ENCODE data around the gene PITPNC1. TPM values are rescaled to one million over a fixed set of nuclear protein-coding genes. Genes with fewer than 3 reads are reported as not detected.

The PITPNC1 gene
- polyA plus RNA-seq (15.3 and 18.8 TPM in 2 replicates), polyA minus RNA-seq (48.5 and 50.4 TPM in 2 replicates)

DNA sequence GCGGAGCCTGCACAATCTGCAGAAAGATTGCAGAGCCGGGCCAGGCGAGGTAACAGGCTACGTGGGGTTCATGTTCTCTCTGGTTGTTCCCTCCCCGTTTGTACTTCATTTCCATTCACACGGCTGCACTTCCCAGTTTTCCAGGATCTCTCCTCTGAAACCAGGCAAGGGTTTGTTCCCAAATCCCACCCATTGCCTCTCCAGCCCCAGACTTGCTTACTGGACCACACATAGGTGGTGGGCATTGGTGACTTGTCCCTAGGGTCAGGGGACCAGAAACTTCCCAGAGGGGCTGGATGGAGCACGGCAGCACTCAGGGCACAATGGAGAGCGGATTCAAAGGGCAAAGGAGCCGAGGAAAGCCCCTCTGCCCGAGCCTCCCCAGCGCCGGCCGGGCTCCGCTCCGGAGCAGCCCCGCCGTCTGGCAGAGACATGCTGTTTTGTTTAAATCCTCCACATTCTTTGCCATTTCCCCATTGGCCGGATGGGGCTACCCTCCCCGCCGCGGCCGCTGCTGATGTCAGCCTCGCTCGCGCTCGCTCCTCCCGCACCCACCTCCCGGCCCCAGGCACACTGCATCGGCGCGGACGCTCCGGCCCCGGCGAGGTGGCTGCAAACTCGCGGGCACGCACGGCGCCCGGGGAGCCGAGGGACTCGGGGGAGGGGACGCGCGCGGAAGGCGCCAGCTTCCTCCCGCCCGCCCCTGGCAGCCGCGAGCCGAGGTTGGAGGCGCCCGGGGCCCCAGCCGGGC lies at the start of gene PITPNC1:
Gene PITPNC1 (plus strand): TSS at position 545 of the 751 bp plus-strand sequence.
- H3K4me2 ChIP-seq (ENCODE audit: low read length) = peak within 1 kb of the TSS; percentile 87
- H3K79me2 ChIP-seq (replicated peaks; ENCODE audit: insufficient read depth, low read length) = peaks cover 14% of the 10 kb centered on the region
- H3K9ac ChIP-seq (ENCODE audit: low read length) = peak within 1 kb of the TSS; percentile 83
- peak within 1 kb of the TSS; percentile 46 for H2AFZ ChIP-seq (ENCODE audit: low read depth, low read length)
- H3K4me3 ChIP-seq (ENCODE audit: low read length) = peak within 1 kb of the TSS; percentile 81
- no peaks in the 10 kb centered on the region for H4K20me1 ChIP-seq (ENCODE audit: insufficient read depth)
- H3K36me3 ChIP-seq (ENCODE audit: insufficient read depth, low read length) = no peaks in the 10 kb centered on the region
- TF ChIP-seq MXI1 (conservative IDR thresholded peaks at IDR 0.05; ENCODE audit: poor library complexity, severe bottlenecking) (peak; percentile 90), EP300 (conservative IDR thresholded peaks at IDR 0.05; ENCODE audit: poor library complexity, severe bottlenecking) (peak; percentile 31), RAD21 (conservative IDR thresholded peaks at IDR 0.05) (peak; percentile 29), TAF1 (IDR thresholded peaks at IDR 0.05; ENCODE audit: low read depth) (no peak), CTCF (IDR thresholded peaks at IDR 0.05; ENCODE audit: poor library complexity, severe bottlenecking) (peak; percentile 29), EZH2 (IDR thresholded peaks at IDR 0.05; ENCODE audit: borderline replicate concordance, insufficient read depth, low read length, poor library complexity, severe bottlenecking) (no peak), POLR2AphosphoS5 (IDR thresholded peaks at IDR 0.05) (peak; percentile 81), SMC3 (conservative IDR thresholded peaks at IDR 0.05; ENCODE audit: poor library complexity) (no peak), REST (IDR thresholded peaks at IDR 0.05; ENCODE audit: borderline replicate concordance) (peak; percentile 9)
- H3K9me3 ChIP-seq (ENCODE audit: low read length) = no peaks in the 10 kb centered on the region
- H3K9me2 ChIP-seq (ENCODE audit: insufficient read depth, low read length) = no peaks in the 10 kb centered on the region
- no peaks in the 10 kb centered on the region for H3K27me3 ChIP-seq (ENCODE audit: insufficient read depth, low read depth, low read length)
- peak within 1 kb of the TSS; percentile 73 for H3K27ac ChIP-seq (ENCODE audit: low read length)
- H3F3A ChIP-seq (ENCODE audit: insufficient read depth, low read length, poor library complexity, severe bottlenecking) = no peaks in the 10 kb centered on the region

GRCh38 chr17:67328026-67328425 lies 49.1 kb upstream of the PITPNC1 start:
- Histone ChIP-seq H3F3A (ENCODE audit: insufficient read depth, low read length, poor library complexity, severe bottlenecking) (no peaks in the 10 kb centered on the region), H2AFZ (ENCODE audit: low read depth, low read length) (no peak overlapping the region), H3K9me3 (ENCODE audit: low read length) (no peaks in the 10 kb centered on the region), H3K9ac (ENCODE audit: low read length) (no peak overlapping the region), H3K36me3 (ENCODE audit: insufficient read depth, low read length) (no peaks in the 10 kb centered on the region), H3K79me2 (replicated peaks; ENCODE audit: insufficient read depth, low read length) (no peaks in the 10 kb centered on the region), H4K20me1 (ENCODE audit: insufficient read depth) (no peaks in the 10 kb centered on the region), H3K4me3 (ENCODE audit: low read length) (no peak overlapping the region), H3K4me2 (ENCODE audit: low read length) (no peak overlapping the region), H3K9me2 (ENCODE audit: insufficient read depth, low read length) (no peaks in the 10 kb centered on the region), H3K27me3 (ENCODE audit: insufficient read depth, low read depth, low read length) (no peaks in the 10 kb centered on the region), H3K27ac (ENCODE audit: low read length) (no peak overlapping the region)
- TF ChIP-seq MXI1 (conservative IDR thresholded peaks at IDR 0.05; ENCODE audit: poor library complexity, severe bottlenecking) = no peak
- no peak for TF ChIP-seq POLR2AphosphoS5 (IDR thresholded peaks at IDR 0.05)
- TF ChIP-seq EZH2 (IDR thresholded peaks at IDR 0.05; ENCODE audit: borderline replicate concordance, insufficient read depth, low read length, poor library complexity, severe bottlenecking) = no peak
- no peak for TF ChIP-seq REST (IDR thresholded peaks at IDR 0.05; ENCODE audit: borderline replicate concordance)
- TF ChIP-seq CTCF (IDR thresholded peaks at IDR 0.05; ENCODE audit: poor library complexity, severe bottlenecking) = no peak
- no peak for TF ChIP-seq EP300 (conservative IDR thresholded peaks at IDR 0.05; ENCODE audit: poor library complexity, severe bottlenecking)
- TF ChIP-seq RAD21 (conservative IDR thresholded peaks at IDR 0.05) = no peak
- TF ChIP-seq TAF1 (IDR thresholded peaks at IDR 0.05; ENCODE audit: low read depth) = no peak
- no peak for TF ChIP-seq SMC3 (conservative IDR thresholded peaks at IDR 0.05; ENCODE audit: poor library complexity)

Data from neural cell (in vitro differentiated cells).